Measurements from ENCODE around the gene DENND2C. TPM values are rescaled to one million over a fixed set of nuclear protein-coding genes. Genes with fewer than 3 reads are reported as not detected.

The DENND2C gene
- total and polyA plus RNA-seq, 2 of the 13 experiments (the other 11 are each of a cell fraction or from before 2014, with no cell fraction given), result 0.08 to 0.33 TPM

GRCh38 chr1:114540821-114541220 lies 129.0 kb downstream of the DENND2C start:
- H3K36me3 ChIP-seq (replicated peaks in 1 of 2; ENCODE audit: control insufficient read depth in 1 of 2, insufficient read depth in 2 of 2, low read length in 2 of 2), result no peaks in the 10 kb centered on the region
- no peaks in the 10 kb centered on the region for H3K9me3 ChIP-seq (ENCODE audit: low read length)
- ATAC-seq (no peak), FAIRE-seq (no peak), DNase-seq (ENCODE audit: low spot score) (no peak)
- 10% methylated on average over 6 of the region's 6 CpGs for WGBS (ENCODE audit: low lambda C conversion rate)
- no peak overlapping the region for H3K4me2 ChIP-seq (ENCODE audit: low read depth, low read length)
- H3K27ac ChIP-seq (ENCODE audit: extremely low read length, insufficient read depth, low read length), result no peak overlapping the region
- no peak overlapping the region for H3K9ac ChIP-seq (ENCODE audit: insufficient read depth, low read depth, low read length)
- H2AFZ ChIP-seq (ENCODE audit: low read length), result no peak overlapping the region
- ChIA-PET POLR2A (no interaction called here), CTCF (ENCODE audit: low intra/inter-chr PET ratio, low total read pairs) (no interaction called here)
- no peaks in the 10 kb centered on the region; a peak in 1 of 5 replicates for H3K27me3 ChIP-seq (ENCODE audit: control insufficient read depth in 1 of 2, insufficient read depth in 2 of 2, low read length in 2 of 2)
- H3K4me3 ChIP-seq (replicated peaks in 1 of 3; ENCODE audit: insufficient read depth in 1 of 3, low read depth in 2 of 3, low read length in 3 of 3), result no peak overlapping the region
- intact Hi-C loops (cut with micrococcal nuclease; ENCODE audit: unreplicated experiment), result no loop called here
- no peaks in the 10 kb centered on the region for H4K20me1 ChIP-seq (ENCODE audit: insufficient read depth, low read length)
- in situ Hi-C loops (cut with HindIII; ENCODE audit: extremely low pct_ligation_motif_present, low pct_unique_long_range_greater_than_20kb), result no loop called here
- no peaks in the 10 kb centered on the region for H3K79me2 ChIP-seq (ENCODE audit: insufficient read depth, low read length)
- peaks cover 19% of the 10 kb centered on the region; the same call in 1 of the 2 replicates for H3K4me1 ChIP-seq (ENCODE audit: insufficient read depth, low read length)
- no TSS peak for BruUV-seq (replicated peaks)
- TF ChIP-seq, protein P1, sequence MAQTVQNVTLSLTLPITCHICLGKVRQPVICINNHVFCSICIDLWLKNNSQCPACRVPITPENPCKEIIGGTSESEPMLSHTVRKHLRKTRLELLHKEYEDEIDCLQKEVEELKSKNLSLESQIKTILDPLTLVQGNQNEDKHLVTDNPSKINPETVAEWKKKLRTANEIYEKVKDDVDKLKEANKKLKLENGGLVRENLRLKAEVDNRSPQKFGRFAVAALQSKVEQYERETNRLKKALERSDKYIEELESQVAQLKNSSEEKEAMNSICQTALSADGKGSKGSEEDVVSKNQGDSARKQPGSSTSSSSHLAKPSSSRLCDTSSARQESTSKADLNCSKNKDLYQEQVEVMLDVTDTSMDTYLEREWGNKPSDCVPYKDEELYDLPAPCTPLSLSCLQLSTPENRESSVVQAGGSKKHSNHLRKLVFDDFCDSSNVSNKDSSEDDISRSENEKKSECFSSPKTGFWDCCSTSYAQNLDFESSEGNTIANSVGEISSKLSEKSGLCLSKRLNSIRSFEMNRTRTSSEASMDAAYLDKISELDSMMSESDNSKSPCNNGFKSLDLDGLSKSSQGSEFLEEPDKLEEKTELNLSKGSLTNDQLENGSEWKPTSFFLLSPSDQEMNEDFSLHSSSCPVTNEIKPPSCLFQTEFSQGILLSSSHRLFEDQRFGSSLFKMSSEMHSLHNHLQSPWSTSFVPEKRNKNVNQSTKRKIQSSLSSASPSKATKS (CRISPR knock-in tag; IDR thresholded peaks at IDR 0.05), result no peak
- TF ChIP-seq ZNF207 (IDR thresholded peaks at IDR 0.05; ENCODE audit: borderline replicate concordance) (no peak), ZNF24 (IDR thresholded peaks at IDR 0.05) (no peak), DBP (CRISPR knock-in tag; IDR thresholded peaks at IDR 0.05; ENCODE audit: not compliant biosample characterization) (no peak), NR1H2 (CRISPR knock-in tag; IDR thresholded peaks at IDR 0.05; ENCODE audit: borderline replicate concordance, low read depth) (no peak), ZBTB40 (IDR thresholded peaks at IDR 0.05) (no peak), ZBTB40 (CRISPR knock-in tag; IDR thresholded peaks at IDR 0.05) (no peak), GRHL1 (CRISPR knock-in tag; conservative IDR thresholded peaks at IDR 0.05) (no peak), NR2C2 (CRISPR knock-in tag; IDR thresholded peaks at IDR 0.05; ENCODE audit: borderline replicate concordance) (no peak), MEIS2 (CRISPR knock-in tag; IDR thresholded peaks at IDR 0.05) (no peak), ZNF33B (CRISPR knock-in tag; IDR thresholded peaks at IDR 0.05) (no peak)
